ENCODE results near the gene FOLR2.

- TF ChIP-seq, protein P1, sequence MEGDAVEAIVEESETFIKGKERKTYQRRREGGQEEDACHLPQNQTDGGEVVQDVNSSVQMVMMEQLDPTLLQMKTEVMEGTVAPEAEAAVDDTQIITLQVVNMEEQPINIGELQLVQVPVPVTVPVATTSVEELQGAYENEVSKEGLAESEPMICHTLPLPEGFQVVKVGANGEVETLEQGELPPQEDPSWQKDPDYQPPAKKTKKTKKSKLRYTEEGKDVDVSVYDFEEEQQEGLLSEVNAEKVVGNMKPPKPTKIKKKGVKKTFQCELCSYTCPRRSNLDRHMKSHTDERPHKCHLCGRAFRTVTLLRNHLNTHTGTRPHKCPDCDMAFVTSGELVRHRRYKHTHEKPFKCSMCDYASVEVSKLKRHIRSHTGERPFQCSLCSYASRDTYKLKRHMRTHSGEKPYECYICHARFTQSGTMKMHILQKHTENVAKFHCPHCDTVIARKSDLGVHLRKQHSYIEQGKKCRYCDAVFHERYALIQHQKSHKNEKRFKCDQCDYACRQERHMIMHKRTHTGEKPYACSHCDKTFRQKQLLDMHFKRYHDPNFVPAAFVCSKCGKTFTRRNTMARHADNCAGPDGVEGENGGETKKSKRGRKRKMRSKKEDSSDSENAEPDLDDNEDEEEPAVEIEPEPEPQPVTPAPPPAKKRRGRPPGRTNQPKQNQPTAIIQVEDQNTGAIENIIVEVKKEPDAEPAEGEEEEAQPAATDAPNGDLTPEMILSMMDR (IDR thresholded peaks at IDR 0.05; ENCODE audit: insufficient read depth, low read length, poor library complexity, severe bottlenecking): no peak
- no peak for TF ChIP-seq EZH2phosphoT487 (conservative IDR thresholded peaks at IDR 0.05; ENCODE audit: low read length)
These were observed 22.8 kb downstream of the FOLR2 start for GRCh38 chr11:72239313-72239848.
